GM12801 (cell line): Measurements from ENCODE around the gene MEX3A.

ENCODE experiments used
- CTCF ChIP-seq: IDR thresholded peaks from one replicate; pipeline ENCODE4 v1.5.1; 2011; ENCODE audit warnings: control low read depth; ENCODE audit not compliant: insufficient read length; ENCODE audit errors: extremely low read depth

Gene MEX3A

GRCh38 chr1:156074661-156075060, 7.6 kb downstream of the MEX3A start:
- TF ChIP-seq CTCF, result no peak

- no peak for TF ChIP-seq CTCF
Measured at GRCh38 chr1:156073740-156074139, 8.5 kb downstream of the MEX3A start.

GRCh38 chr1:156073110-156073687, 9.1 kb downstream of the MEX3A start:
- no peak for TF ChIP-seq CTCF

- TF ChIP-seq CTCF, result no peak
Measured at GRCh38 chr1:156072251-156072650, 10.0 kb downstream of the MEX3A start.

GRCh38 chr1:156070548-156070947, 11.7 kb downstream of the MEX3A start:
- no peak for TF ChIP-seq CTCF

GRCh38 chr1:156069490-156070455, 12.5 kb downstream of the MEX3A start:
- no peak for TF ChIP-seq CTCF

- no peak for TF ChIP-seq CTCF
Measured at GRCh38 chr1:156067262-156067661, 15.0 kb downstream of the MEX3A start.
